Loucy (cell line): Measurements from ENCODE around the gene ZNF766.

ENCODE experiments used
- H2AFZ ChIP-seq: fragments of 200-600 bp; sonication (generic); 2 replicates; pipeline ENCODE4 v1.6.0; 2016; ENCODE audit warnings: antibody characterized with exemption, mild to moderate bottlenecking, low read length, moderate library complexity
- H3F3A ChIP-seq: fragments of 200-600 bp; 2 replicates; pipeline ENCODE4 v1.6.0; 2016; ENCODE audit warnings: antibody characterized with exemption, low read depth, mild to moderate bottlenecking
- H3K27me3 ChIP-seq: fragments of 200-600 bp; sonication (generic); 2 replicates; pipeline ENCODE4 v1.6.1; 2014; ENCODE audit warnings: low read length, mild to moderate bottlenecking; ENCODE audit not compliant: insufficient read depth, poor library complexity, severe bottlenecking
- H3K36me3 ChIP-seq: fragments of 200-600 bp; sonication (generic); 2 replicates; pipeline ENCODE4 v1.6.1; 2016; ENCODE audit warnings: low read length; ENCODE audit not compliant: insufficient read depth
- H3K4me1 ChIP-seq: fragments of 200-600 bp; sonication (generic); 2 replicates; pipeline ENCODE4 v1.5.1; 2014; ENCODE audit warnings: low read length, mild to moderate bottlenecking; ENCODE audit not compliant: insufficient read depth, poor library complexity, severe bottlenecking
- H3K4me2 ChIP-seq: fragments of 200-600 bp; sonication (generic); 2 replicates; pipeline ENCODE4 v1.6.0; 2014; ENCODE audit warnings: antibody characterized with exemption, low read length, low read depth, mild to moderate bottlenecking; ENCODE audit not compliant: poor library complexity, severe bottlenecking
- H3K4me3 ChIP-seq: fragments of 200-600 bp; sonication (generic); 2 replicates; pipeline ENCODE4 v1.5.1; 2014; ENCODE audit warnings: low read length, mild to moderate bottlenecking, mixed read lengths; ENCODE audit not compliant: poor library complexity, severe bottlenecking
- H3K79me2 ChIP-seq: fragments of 200-600 bp; sonication (generic); 2 replicates; pipeline ENCODE4 v1.6.1; 2014; ENCODE audit warnings: low read length; ENCODE audit not compliant: insufficient read depth
- H3K9ac ChIP-seq: fragments of 200-600 bp; sonication (generic); 2 replicates; pipeline ENCODE4 v1.6.0; 2014; ENCODE audit warnings: mild to moderate bottlenecking, low read depth, low read length, moderate library complexity; ENCODE audit not compliant: poor library complexity, severe bottlenecking
- H3K9me2 ChIP-seq: fragments of 200-600 bp; sonication (generic); replicated peaks from 2 replicates; pipeline ENCODE4 v1.6.1; 2016; ENCODE audit warnings: low read depth, low read length, mixed read lengths
- H3K9me3 ChIP-seq: fragments of 200-600 bp; sonication (generic); 2 replicates; pipeline ENCODE4 v1.6.1; 2014; ENCODE audit warnings: mild to moderate bottlenecking, antibody characterized with exemption, low read length, low read depth; ENCODE audit not compliant: insufficient read depth
- H4K20me1 ChIP-seq: fragments of 200-600 bp; sonication (generic); 2 replicates; pipeline ENCODE4 v1.6.0; 2014; ENCODE audit warnings: antibody characterized with exemption, low read length, mild to moderate bottlenecking; ENCODE audit not compliant: insufficient read depth, poor library complexity, severe bottlenecking
- EZH2phosphoT487 ChIP-seq: fragments of 200-600 bp; IDR thresholded peaks from 2 replicates; pipeline ENCODE4 v1.6.1; 2018; ENCODE audit warnings: antibody characterized with exemption, mild to moderate bottlenecking, moderate library complexity, borderline replicate concordance
- TF ChIP-seq, protein P1 (sequence below): fragments of 200-600 bp; sonication (generic); conservative IDR thresholded peaks from 2 replicates; pipeline ENCODE4 v1.5.1; 2014; ENCODE audit warnings: mild to moderate bottlenecking, antibody characterized with exemption, low read length

Gene ZNF766

GRCh38 chr19:52237197-52237596 is 32.2 kb upstream of the ZNF766 start:
- TF ChIP-seq, protein P1, sequence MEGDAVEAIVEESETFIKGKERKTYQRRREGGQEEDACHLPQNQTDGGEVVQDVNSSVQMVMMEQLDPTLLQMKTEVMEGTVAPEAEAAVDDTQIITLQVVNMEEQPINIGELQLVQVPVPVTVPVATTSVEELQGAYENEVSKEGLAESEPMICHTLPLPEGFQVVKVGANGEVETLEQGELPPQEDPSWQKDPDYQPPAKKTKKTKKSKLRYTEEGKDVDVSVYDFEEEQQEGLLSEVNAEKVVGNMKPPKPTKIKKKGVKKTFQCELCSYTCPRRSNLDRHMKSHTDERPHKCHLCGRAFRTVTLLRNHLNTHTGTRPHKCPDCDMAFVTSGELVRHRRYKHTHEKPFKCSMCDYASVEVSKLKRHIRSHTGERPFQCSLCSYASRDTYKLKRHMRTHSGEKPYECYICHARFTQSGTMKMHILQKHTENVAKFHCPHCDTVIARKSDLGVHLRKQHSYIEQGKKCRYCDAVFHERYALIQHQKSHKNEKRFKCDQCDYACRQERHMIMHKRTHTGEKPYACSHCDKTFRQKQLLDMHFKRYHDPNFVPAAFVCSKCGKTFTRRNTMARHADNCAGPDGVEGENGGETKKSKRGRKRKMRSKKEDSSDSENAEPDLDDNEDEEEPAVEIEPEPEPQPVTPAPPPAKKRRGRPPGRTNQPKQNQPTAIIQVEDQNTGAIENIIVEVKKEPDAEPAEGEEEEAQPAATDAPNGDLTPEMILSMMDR = no peak
- no peak for TF ChIP-seq EZH2phosphoT487
- Histone ChIP-seq H3K9me3 (no peaks in the 10 kb centered on the region), H3F3A (no peaks in the 10 kb centered on the region), H3K36me3 (no peaks in the 10 kb centered on the region), H4K20me1 (no peaks in the 10 kb centered on the region), H2AFZ (no peak overlapping the region), H3K9me2 (no peaks in the 10 kb centered on the region), H3K27me3 (no peaks in the 10 kb centered on the region), H3K4me2 (no peak overlapping the region), H3K4me3 (no peak overlapping the region), H3K4me1 (no peaks in the 10 kb centered on the region), H3K79me2 (no peaks in the 10 kb centered on the region), H3K9ac (no peak overlapping the region)

DNA sequence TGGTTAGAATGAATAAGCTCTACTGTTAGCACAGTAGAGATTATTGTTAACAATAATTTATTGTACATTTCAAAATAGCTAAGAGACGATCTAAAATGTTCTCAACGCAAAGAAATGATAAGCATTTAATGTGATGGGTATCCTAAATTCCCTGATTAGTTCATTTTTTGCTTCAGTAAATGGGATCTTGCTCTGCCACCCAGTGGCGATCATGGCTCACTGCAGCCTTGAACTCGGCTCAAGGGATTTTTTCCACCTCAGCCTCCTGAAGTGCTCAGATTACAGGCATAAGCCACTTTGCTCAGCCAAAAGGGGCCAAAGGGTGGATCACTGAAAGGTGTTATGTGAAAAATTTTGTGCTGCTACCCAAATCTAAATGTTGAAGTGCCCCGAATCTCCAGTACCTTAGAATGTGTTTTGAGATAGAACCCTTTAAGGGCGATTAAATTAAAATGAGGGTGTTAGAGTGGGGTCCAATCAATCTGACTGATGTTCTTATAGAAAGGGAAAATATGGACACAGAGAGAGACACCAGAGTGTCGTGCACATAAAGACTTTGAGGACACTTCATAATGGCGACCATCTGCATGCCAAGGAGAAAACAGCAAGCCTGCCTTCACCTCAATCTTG is 31.5 kb upstream of the ZNF766 start:
- Histone ChIP-seq H3K4me2 (no peak overlapping the region), H3K9ac (no peak overlapping the region), H3K9me3 (no peaks in the 10 kb centered on the region), H3K9me2 (no peaks in the 10 kb centered on the region), H3K36me3 (no peaks in the 10 kb centered on the region), H2AFZ (no peak overlapping the region), H3K4me3 (no peak overlapping the region), H3K79me2 (no peaks in the 10 kb centered on the region), H3K27me3 (no peaks in the 10 kb centered on the region), H4K20me1 (no peaks in the 10 kb centered on the region), H3F3A (no peaks in the 10 kb centered on the region), H3K4me1 (no peaks in the 10 kb centered on the region)
- TF ChIP-seq, protein P1 = peak; percentile 90
- no peak for TF ChIP-seq EZH2phosphoT487

DNA sequence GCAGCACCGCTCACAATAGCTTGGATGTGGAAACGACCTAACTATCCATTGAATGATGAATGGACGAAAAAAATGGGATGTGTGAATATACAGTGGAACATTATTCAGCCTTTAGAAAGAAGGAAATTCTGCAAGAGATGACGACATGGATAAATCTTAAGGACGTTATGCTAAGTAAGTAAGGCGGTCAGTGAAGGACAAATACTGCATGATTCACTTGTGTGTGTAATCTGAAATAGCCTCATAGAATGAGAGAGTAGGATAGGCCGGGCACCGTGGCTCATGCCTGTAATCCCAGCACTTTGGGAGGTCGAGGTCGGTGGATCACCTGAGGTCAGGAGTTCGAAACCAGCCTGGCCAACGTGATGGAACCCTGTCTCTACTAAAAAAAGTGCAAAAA is 25.4 kb upstream of the ZNF766 start:
- H3K27me3 ChIP-seq = no peaks in the 10 kb centered on the region
- H3K79me2 ChIP-seq = no peaks in the 10 kb centered on the region
- H3K36me3 ChIP-seq = no peaks in the 10 kb centered on the region
- H3K9me2 ChIP-seq = no peaks in the 10 kb centered on the region
- no peaks in the 10 kb centered on the region for H3K4me1 ChIP-seq
- H3F3A ChIP-seq = no peaks in the 10 kb centered on the region
- no peak overlapping the region for H3K9ac ChIP-seq
- no peak overlapping the region for H2AFZ ChIP-seq
- H3K4me2 ChIP-seq = no peak overlapping the region
- H3K9me3 ChIP-seq = no peaks in the 10 kb centered on the region
- TF ChIP-seq, protein P1 = no peak
- no peak for TF ChIP-seq EZH2phosphoT487
- H4K20me1 ChIP-seq = no peaks in the 10 kb centered on the region
- H3K4me3 ChIP-seq = no peak overlapping the region
